K562 (cell line): ENCODE data around the gene SPG21. TPM values are rescaled to one million over a fixed set of nuclear protein-coding genes. Genes with fewer than 3 reads are reported as not detected.
A peak's percentile ranks its signal among the peaks of the same experiment; 100 is the strongest.

Experiments
- ATF7 ChIP-seq: fragments of 450-650 bp; IDR thresholded peaks from 2 replicates; pipeline ENCODE4 v1.7.1; 2014; ENCODE audit warnings: mild to moderate bottlenecking, moderate library complexity
- BMI1 ChIP-seq: fragments of 150-350 bp; IDR thresholded peaks from 2 replicates; pipeline ENCODE4 v1.6.1; 2014; ENCODE audit warnings: low read length
- CBX5 ChIP-seq: IDR thresholded peaks from 2 replicates; pipeline ENCODE4 v1.6.1; 2014; ENCODE audit warnings: low read depth, borderline replicate concordance
- E2F3 ChIP-seq: fragments of 250-450 bp; sonication (Bioruptor Pico); IDR thresholded peaks from 2 replicates; pipeline ENCODE4 v1.4.0; 2020; ENCODE audit warnings: mild to moderate bottlenecking
- GABPA ChIP-seq: fragments of 200-800 bp; sonication (Bioruptor generic); conservative IDR thresholded peaks from 2 replicates; pipeline ENCODE4 v1.6.1; 2016; ENCODE audit warnings: low read depth, missing genetic modification characterization, missing compliant biosample characterization
- HDAC2 ChIP-seq: fragments of 450-650 bp; IDR thresholded peaks from 2 replicates; pipeline ENCODE4 v1.6.1; 2016; ENCODE audit warnings: mild to moderate bottlenecking
- HNRNPLL ChIP-seq: fragments of 200-400 bp; formaldehyde crosslinking; IDR thresholded peaks from 2 replicates; pipeline ENCODE4 v1.6.1; 2017; ENCODE audit warnings: low read length, low read depth, mild to moderate bottlenecking; ENCODE audit not compliant: poor library complexity, severe bottlenecking
- HOMEZ ChIP-seq: fragments of 250-450 bp; sonication (Bioruptor Pico); IDR thresholded peaks from 2 replicates; pipeline ENCODE4 v1.4.0; 2020; ENCODE audit warnings: mild to moderate bottlenecking, moderate library complexity
- MAFF ChIP-seq: IDR thresholded peaks from 2 replicates; pipeline ENCODE4 v1.6.1; 2012; ENCODE audit warnings: low read length, improper control_type of control experiment
- MIER1 ChIP-seq: fragments of 450-650 bp; IDR thresholded peaks from 2 replicates; pipeline ENCODE4 v1.6.1; 2016; ENCODE audit warnings: antibody characterized with exemption, mild to moderate bottlenecking, low read depth
- MLX ChIP-seq, 2 experiments: fragments of 450-650 bp in 1 of 2; sonication (generic) in 1 of 2; formaldehyde crosslinking; conservative IDR thresholded peaks; 2 replicates each; pipeline versions ENCODE4 v1.4.0 to v1.8.1; 2020 to 2022; ENCODE audit warnings: mild to moderate bottlenecking in 1 of 2, missing genetic modification reagents in 1 of 2
- MTA3 ChIP-seq: fragments of 450-650 bp; formaldehyde crosslinking; IDR thresholded peaks from 2 replicates; pipeline ENCODE4 v1.6.1; 2017; ENCODE audit warnings: mild to moderate bottlenecking, borderline replicate concordance
- NCOA6 ChIP-seq: fragments of 450-650 bp; IDR thresholded peaks from 2 replicates; pipeline ENCODE4 v1.6.1; 2017; ENCODE audit warnings: mild to moderate bottlenecking
- NR2C1 ChIP-seq, 2 experiments: fragments of 450-650 bp; IDR thresholded peaks; 2 replicates each; pipeline ENCODE4 v1.6.1; 2017; ENCODE audit warnings: mild to moderate bottlenecking in 2 of 2, antibody characterized with exemption in 1 of 2, inconsistent platforms in 1 of 2, missing compliant biosample characterization in 1 of 2, missing genetic modification characterization in 1 of 2
- POLR2B ChIP-seq: fragments of 450-650 bp; IDR thresholded peaks from 2 replicates; pipeline ENCODE4 v1.6.1; 2018; ENCODE audit warnings: low read depth; ENCODE audit not compliant: partially characterized antibody
- POLR3A ChIP-seq: IDR thresholded peaks from 2 replicates; pipeline ENCODE4 v1.6.1; 2011; ENCODE audit warnings: borderline replicate concordance, mild to moderate bottlenecking, moderate library complexity; ENCODE audit not compliant: insufficient read length, insufficient read depth; ENCODE audit errors: extremely low read depth
- PTBP1 ChIP-seq: fragments of 200-400 bp; formaldehyde crosslinking; IDR thresholded peaks from 2 replicates; pipeline ENCODE4 v1.6.1; 2017; ENCODE audit warnings: low read depth, low read length
- SMARCE1 ChIP-seq: fragments of 450-650 bp; IDR thresholded peaks from 2 replicates; pipeline ENCODE4 v1.7.1; 2016; ENCODE audit warnings: mild to moderate bottlenecking
- U2AF2 ChIP-seq: fragments of 200-400 bp; formaldehyde crosslinking; optimal IDR thresholded peaks from 2 replicates; pipeline ENCODE3; 2017; ENCODE audit warnings: low read depth, mild to moderate bottlenecking, low read length
- polyA plus RNA-seq, 8 experiments: library from polyadenylated mRNA; depleted of rRNA in 4 of 8; stranded (reverse) in 5 of 8; unstranded in 3 of 8; fragments of >200 nt; fragmentation: Nextera tagmentation in 2 of 8; fragmentation: Illumina TruSeq in 1 of 8; extraction: Ambion mirVana in 2 of 8; extraction: Trizol in 1 of 8; gene quantifications; 2 replicates each; pipeline versions ENCODE4 v1.2.1 to v1.2.3, GENCODE V29; 2011 to 2014; ENCODE audit warnings: inconsistent platforms in 1 of 8, missing spikeins in 1 of 8
- total RNA-seq, 7 experiments: library from RNA; depleted of rRNA in 6 of 7; stranded (reverse); fragments of >200 nt in 6 of 7; fragmentation: Illumina TruSeq in 2 of 7; extraction: Trizol in 2 of 7; gene quantifications; 2 replicates each; pipeline versions ENCODE4 v1.2.1 to v1.2.3, GENCODE V29; 2011 to 2021; ENCODE audit warnings: low replicate concordance in 1 of 7
- TF ChIP-seq, protein P1 (sequence below): fragments of 450-650 bp; formaldehyde crosslinking; IDR thresholded peaks from 2 replicates; pipeline ENCODE4 v1.4.0; 2022; ENCODE audit warnings: missing genetic modification characterization
- TF ChIP-seq, protein P2 (sequence below): fragments of 450-650 bp; formaldehyde crosslinking; IDR thresholded peaks from 2 replicates; pipeline ENCODE4 v1.4.0; 2020; ENCODE audit warnings: mild to moderate bottlenecking, mixed read lengths
- TF ChIP-seq, protein P3 (sequence below): sonication (generic); formaldehyde crosslinking; IDR thresholded peaks from 2 replicates; pipeline ENCODE4 v1.8.0; 2022; ENCODE audit warnings: missing genetic modification reagents, mild to moderate bottlenecking, moderate library complexity, borderline replicate concordance

SPG21 gene
- total and polyA plus RNA-seq, 9 of the 15 experiments (the other 6 are each of a cell fraction or from before 2014, with no cell fraction given) = 22.8 to 98.8 (median 65.1) TPM

GRCh38 chr15:64989416-64990167 lies at the start of gene SPG21 (continued):
- TF ChIP-seq, protein P1, sequence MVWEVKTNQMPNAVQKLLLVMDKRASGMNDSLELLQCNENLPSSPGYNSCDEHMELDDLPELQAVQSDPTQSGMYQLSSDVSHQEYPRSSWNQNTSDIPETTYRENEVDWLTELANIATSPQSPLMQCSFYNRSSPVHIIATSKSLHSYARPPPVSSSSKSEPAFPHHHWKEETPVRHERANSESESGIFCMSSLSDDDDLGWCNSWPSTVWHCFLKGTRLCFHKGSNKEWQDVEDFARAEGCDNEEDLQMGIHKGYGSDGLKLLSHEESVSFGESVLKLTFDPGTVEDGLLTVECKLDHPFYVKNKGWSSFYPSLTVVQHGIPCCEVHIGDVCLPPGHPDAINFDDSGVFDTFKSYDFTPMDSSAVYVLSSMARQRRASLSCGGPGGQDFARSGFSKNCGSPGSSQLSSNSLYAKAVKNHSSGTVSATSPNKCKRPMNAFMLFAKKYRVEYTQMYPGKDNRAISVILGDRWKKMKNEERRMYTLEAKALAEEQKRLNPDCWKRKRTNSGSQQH (CRISPR knock-in tag) = peak; percentile 88
- TF ChIP-seq CBX5 (no peak), POLR3A (no peak), NCOA6 (no peak; the same call in 1 of the 2 replicates), BMI1 (peak; percentile 92), HNRNPLL (peak; percentile 93), PTBP1 (no peak), U2AF2 (no peak), MAFF (no peak), E2F3 (CRISPR knock-in tag) (0 out of 2 replicates have a peak, but pooled peaks have one; percentile 51), GABPA (tag) (peak; percentile 75), ATF7 (peak; percentile 75), NR2C1 (IDR thresholded peaks at IDR 0.05) (no peak), NR2C1 (tag; IDR thresholded peaks at IDR 0.05) (no peak), HOMEZ (CRISPR knock-in tag) (0 out of 2 replicates have a peak, but pooled peaks have one; percentile 65), HDAC2 (peak; percentile 77), MIER1 (peak; percentile 22; the same call in 1 of the 2 replicates), POLR2B (peak; percentile 38), SMARCE1 (peak; percentile 61; the same call in 1 of the 2 replicates), MTA3 (peak; percentile 85; the same call in 1 of the 2 replicates), MLX (CRISPR knock-in tag; conservative IDR thresholded peaks at IDR 0.05) (peak in 1 of 2 experiments; percentile 96; a peak in 2 of 4 replicates)
- TF ChIP-seq, protein P2, sequence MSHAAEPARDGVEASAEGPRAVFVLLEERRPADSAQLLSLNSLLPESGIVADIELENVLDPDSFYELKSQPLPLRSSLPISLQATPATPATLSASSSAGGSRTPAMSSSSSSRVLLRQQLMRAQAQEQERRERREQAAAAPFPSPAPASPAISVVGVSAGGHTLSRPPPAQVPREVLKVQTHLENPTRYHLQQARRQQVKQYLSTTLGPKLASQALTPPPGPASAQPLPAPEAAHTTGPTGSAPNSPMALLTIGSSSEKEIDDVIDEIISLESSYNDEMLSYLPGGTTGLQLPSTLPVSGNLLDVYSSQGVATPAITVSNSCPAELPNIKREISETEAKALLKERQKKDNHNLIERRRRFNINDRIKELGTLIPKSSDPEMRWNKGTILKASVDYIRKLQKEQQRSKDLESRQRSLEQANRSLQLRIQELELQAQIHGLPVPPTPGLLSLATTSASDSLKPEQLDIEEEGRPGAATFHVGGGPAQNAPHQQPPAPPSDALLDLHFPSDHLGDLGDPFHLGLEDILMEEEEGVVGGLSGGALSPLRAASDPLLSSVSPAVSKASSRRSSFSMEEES = peak; percentile 91
- TF ChIP-seq, protein P3, sequence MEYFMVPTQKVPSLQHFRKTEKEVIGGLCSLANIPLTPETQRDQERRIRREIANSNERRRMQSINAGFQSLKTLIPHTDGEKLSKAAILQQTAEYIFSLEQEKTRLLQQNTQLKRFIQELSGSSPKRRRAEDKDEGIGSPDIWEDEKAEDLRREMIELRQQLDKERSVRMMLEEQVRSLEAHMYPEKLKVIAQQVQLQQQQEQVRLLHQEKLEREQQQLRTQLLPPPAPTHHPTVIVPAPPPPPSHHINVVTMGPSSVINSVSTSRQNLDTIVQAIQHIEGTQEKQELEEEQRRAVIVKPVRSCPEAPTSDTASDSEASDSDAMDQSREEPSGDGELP (CRISPR knock-in tag) = peak; percentile 98
